Bone marrow (tissue), 2 donors: ENCODE measurements around the gene LRRK1.

ENCODE experiments used
- DNase-seq, 2 donors: peaks; one replicate each; lab custom pipeline; 2025; lab: John Stamatoyannopoulos, UW

Gene LRRK1

GRCh38 chr15:100909989-100910955 is 8.9 kb upstream of the LRRK1 start:
- no peak for DNase-seq

- DNase-seq = no peak
Observed at GRCh38 chr15:100911086-100911485, 8.1 kb upstream of the LRRK1 start.

GRCh38 chr15:100913961-100914360 is 5.2 kb upstream of the LRRK1 start:
- no peak for DNase-seq

GRCh38 chr15:100914876-100915275 is 4.3 kb upstream of the LRRK1 start:
- no peak for DNase-seq

- DNase-seq = peak; percentile 32 to 51
Observed at GRCh38 chr15:100918034-100918689, 995 bp upstream of the LRRK1 start.

- no peak for DNase-seq
Observed at GRCh38 chr15:100919481-100920405, 586 bp downstream of the LRRK1 start.

DNA sequence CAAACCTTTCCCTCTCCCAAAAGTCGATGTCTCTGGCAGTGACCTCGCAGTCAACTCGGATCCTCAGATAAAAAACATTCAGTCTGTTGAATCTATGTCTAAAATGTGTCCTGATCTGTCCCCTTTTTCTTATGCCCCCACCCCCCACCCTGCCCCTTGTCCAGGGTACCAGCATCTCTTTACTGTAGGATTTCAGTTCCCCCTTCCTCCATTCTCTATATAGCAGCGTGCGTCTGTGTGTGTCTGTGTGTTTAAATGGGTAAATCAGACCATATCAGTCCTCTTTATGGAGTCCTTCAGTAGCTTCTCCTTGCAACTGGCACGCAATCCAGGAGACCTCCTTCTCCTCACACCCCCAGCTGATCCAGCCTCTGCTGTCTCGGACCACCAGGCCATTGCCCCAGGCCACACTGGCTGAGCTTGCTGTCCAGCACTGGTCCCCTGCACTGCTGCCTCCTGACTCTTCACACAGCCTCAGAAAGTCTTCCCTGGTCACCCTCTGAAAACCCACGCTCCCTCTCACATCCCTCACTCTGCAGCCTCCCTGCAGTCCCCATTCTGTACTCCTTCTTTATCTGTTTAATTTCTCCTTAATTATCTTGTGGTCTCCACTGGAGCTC is 1.5 kb downstream of the LRRK1 start:
- DNase-seq = no peak

DNA sequence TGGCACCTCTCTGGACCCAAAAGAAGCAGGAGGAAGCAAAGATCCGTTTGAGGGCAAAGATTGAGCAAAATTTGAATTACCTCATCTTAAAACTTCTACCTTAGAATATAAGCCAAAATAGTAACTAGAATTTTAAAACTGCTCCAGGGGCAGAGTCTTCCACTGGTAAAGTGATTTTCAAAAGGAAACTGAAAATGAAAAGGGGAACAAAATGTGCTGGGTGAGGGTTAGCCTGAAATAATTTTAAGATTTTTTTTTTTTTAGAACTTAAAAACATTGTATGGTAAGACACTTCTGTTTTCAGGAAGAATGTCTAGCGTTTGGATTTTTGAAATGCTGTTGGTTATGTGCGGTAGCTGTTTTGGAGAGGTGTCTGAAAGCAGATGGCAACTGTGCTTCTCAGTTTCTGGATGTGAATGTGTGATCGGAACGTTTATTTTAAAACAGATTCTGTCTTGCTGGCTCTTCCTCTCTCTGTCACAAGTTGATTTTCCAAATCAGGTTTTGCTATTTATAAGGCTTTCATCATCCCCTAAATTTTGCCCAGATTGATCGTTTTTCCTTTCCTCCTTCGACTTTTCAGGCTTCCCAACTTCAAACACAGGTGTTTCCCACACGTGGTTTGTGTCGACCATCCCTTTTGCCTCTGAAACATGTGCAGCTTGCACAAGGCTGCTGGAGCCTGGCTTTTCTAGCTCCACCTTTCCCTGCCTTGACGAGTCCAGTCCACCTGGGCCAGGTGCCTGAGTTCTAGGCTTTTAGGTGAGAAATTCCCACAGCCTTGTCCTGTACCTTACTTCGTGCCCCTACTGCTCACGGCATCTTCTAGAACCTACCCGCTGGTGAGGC is 3.3 kb downstream of the LRRK1 start:
- peak in 1 of 2 donors; percentile 57 for DNase-seq

DNA sequence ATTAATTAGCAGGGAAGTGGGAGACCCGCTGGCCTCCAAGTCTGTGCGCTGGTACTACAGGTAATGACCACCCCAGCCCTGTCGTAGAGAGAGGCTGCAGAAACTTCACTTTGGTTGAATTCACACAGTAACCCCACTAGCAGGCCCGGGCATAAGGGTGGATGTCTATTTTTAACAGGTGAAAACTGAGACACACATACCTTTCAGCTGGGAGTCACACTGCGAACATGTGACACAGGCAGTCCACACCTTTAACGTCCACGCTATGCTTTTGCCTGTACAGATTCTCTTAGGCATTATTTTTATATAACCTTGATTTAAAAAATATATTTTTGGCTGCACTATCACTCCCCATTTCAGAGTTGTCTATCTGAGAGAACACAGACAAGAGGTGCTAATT is 3.9 kb downstream of the LRRK1 start:
- DNase-seq = no peak

- no peak for DNase-seq
Observed at GRCh38 chr15:100923902-100924301, 4.7 kb downstream of the LRRK1 start.

GRCh38 chr15:100924436-100924835 is 5.3 kb downstream of the LRRK1 start:
- no peak for DNase-seq

DNA sequence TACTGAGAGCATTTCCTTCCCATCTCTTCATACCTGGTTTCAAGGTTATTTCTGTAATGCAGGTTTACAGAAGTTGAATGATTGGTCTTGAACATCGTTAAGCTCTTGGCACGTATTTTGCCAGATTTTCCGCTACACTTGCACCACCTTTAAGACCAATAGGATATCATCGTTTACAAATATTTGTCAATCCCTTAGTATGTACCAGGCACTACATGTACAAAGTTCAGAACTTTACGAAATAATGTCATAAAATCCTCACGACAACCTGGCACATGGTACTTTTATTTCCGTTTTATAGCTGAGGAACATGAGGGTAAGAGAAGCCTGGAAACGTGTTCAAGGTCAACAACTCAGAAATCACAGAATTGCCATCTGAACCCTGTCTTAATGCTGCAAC is 6.3 kb downstream of the LRRK1 start:
- no peak for DNase-seq

DNA sequence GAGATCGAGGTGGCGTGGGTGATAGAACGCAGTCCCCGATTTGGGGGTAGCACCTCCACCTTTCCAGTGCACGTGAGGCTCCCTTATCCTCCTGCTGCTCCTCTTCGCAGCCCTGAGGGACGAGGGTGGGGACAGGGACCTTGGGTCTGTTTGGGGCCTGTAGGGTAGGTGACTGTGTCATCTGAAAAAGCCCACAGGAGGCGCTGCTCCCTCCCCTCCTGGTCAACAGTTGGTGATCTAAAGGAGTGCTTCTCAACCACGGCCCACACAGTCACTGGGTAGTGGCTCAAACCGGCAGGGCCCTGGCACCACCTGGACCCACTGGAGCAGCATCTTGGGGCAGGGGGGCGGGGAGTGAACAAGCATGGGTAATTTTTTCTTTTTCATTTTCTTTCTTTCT is 7.1 kb downstream of the LRRK1 start:
- no peak for DNase-seq

GRCh38 chr15:100926971-100927756 is 8.0 kb downstream of the LRRK1 start:
- no peak for DNase-seq

- DNase-seq = no peak
Observed at GRCh38 chr15:100928632-100929280, 9.6 kb downstream of the LRRK1 start.

DNA sequence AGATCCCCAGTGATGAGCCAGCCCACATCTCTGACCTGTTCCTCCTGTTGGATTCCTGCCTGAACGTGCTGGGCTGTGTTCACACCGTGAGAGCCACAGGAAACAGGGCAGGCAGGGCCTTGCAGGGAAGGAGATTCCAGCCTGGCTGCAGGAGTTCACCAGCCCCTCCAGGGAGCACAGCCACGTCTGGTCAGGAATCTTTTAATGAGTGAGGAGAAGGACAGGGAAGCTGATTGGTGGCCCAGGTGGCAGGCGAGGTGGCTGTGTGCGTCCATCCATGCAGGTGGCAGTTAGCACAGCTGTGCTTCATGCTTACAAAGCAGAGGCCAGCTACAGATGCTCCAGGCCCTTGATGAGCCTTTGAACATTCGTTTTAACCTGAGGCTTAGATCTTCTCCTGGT is 10.5 kb downstream of the LRRK1 start:
- no peak for DNase-seq

DNA sequence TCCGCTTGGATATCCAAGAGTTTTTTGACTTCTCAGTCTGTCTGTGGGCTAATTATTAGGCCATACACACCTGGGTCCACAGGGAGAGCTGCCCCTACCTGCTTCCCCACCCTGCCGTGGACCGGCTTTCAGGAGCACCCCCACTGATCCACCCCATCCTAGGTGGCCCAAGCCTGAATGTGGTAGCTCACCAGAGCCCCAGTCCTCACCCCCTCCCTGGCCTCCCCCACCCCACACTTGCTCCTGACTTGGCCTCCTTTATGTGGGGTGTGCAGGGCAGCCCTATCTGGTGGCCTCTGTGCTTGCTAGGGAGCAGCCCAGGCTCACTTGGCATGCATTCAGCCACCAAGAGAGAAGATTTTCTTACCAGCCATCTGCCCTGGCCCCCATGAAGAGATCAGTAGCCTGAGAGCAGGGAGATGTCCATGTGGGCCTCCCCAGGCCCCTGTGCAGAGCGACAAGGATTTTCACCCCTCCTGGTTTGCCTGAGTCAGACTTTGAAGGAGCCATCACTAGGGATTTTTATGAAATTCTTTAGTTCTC is 11.2 kb downstream of the LRRK1 start:
- DNase-seq = no peak

- no peak for DNase-seq
Observed at GRCh38 chr15:100931143-100931890, 12.2 kb downstream of the LRRK1 start.
